H1 (cell line): ENCODE data around the gene DAPK1. TPM values are rescaled to one million over a fixed set of nuclear protein-coding genes. Genes with fewer than 3 reads are reported as not detected.

Experiments
- polyA plus RNA-seq, 7 experiments: library from polyadenylated mRNA; depleted of rRNA in 3 of 7; stranded (reverse) in 5 of 7; unstranded in 2 of 7; fragments of >200 nt in 5 of 7; fragments of 200-250 nt in 2 of 7; gene quantifications; 1 replicate in 5 of 7; 2 replicates in 1 of 7; 4 replicates in 1 of 7; pipeline versions ENCODE4 v1.2.1 to v1.2.3, GENCODE V29; 2011 to 2013; ENCODE audit warnings: missing spikeins in 2 of 7, mixed read lengths in 2 of 7
- total RNA-seq: library from RNA; stranded (reverse); fragmentation: NEBNext Ultra II Directional; extraction: Animal tissue kit (Norgen Biotek cat#: 25700); gene quantifications from 2 replicates; pipeline ENCODE4 v1.2.1, GENCODE V29; 2021
- TF ChIP-seq, protein P1 (sequence below): fragments of 300-600 bp; sonication (generic); IDR thresholded peaks from 2 replicates; pipeline ENCODE4 v1.7.1; 2012; ENCODE audit warnings: low read length, moderate library complexity, mild to moderate bottlenecking, inconsistent platforms; ENCODE audit not compliant: insufficient replicate concordance
- TF ChIP-seq, protein P2 (sequence below): IDR thresholded peaks from 2 replicates; pipeline ENCODE4 v1.6.1; 2012; ENCODE audit warnings: inconsistent platforms

The DAPK1 gene
- total and polyA plus RNA-seq, 2 of the 8 experiments (the other 6 are each of a cell fraction or from before 2014, with no cell fraction given), result 62.4 to 131 TPM

DNA sequence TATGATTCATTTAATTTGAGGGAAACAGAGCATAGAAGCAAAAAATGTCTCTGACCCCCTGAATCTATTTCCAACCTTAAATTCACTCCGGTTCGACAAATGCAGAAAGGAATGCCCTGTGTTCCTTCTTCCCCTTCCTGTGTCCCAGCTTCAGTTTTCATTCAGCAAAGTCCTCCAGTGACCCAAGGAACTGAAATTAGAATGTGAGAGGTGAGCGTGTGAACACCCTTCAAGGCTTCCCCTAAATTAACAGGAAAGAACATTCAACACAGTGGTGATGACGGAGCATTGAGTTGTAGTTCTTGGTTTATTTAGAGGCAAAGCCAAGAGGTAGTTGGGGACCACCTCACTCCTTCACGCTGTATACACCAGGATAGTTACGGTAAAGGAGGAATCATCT, 130.7 kb downstream of the DAPK1 start (continued):
- TF ChIP-seq, protein P1, sequence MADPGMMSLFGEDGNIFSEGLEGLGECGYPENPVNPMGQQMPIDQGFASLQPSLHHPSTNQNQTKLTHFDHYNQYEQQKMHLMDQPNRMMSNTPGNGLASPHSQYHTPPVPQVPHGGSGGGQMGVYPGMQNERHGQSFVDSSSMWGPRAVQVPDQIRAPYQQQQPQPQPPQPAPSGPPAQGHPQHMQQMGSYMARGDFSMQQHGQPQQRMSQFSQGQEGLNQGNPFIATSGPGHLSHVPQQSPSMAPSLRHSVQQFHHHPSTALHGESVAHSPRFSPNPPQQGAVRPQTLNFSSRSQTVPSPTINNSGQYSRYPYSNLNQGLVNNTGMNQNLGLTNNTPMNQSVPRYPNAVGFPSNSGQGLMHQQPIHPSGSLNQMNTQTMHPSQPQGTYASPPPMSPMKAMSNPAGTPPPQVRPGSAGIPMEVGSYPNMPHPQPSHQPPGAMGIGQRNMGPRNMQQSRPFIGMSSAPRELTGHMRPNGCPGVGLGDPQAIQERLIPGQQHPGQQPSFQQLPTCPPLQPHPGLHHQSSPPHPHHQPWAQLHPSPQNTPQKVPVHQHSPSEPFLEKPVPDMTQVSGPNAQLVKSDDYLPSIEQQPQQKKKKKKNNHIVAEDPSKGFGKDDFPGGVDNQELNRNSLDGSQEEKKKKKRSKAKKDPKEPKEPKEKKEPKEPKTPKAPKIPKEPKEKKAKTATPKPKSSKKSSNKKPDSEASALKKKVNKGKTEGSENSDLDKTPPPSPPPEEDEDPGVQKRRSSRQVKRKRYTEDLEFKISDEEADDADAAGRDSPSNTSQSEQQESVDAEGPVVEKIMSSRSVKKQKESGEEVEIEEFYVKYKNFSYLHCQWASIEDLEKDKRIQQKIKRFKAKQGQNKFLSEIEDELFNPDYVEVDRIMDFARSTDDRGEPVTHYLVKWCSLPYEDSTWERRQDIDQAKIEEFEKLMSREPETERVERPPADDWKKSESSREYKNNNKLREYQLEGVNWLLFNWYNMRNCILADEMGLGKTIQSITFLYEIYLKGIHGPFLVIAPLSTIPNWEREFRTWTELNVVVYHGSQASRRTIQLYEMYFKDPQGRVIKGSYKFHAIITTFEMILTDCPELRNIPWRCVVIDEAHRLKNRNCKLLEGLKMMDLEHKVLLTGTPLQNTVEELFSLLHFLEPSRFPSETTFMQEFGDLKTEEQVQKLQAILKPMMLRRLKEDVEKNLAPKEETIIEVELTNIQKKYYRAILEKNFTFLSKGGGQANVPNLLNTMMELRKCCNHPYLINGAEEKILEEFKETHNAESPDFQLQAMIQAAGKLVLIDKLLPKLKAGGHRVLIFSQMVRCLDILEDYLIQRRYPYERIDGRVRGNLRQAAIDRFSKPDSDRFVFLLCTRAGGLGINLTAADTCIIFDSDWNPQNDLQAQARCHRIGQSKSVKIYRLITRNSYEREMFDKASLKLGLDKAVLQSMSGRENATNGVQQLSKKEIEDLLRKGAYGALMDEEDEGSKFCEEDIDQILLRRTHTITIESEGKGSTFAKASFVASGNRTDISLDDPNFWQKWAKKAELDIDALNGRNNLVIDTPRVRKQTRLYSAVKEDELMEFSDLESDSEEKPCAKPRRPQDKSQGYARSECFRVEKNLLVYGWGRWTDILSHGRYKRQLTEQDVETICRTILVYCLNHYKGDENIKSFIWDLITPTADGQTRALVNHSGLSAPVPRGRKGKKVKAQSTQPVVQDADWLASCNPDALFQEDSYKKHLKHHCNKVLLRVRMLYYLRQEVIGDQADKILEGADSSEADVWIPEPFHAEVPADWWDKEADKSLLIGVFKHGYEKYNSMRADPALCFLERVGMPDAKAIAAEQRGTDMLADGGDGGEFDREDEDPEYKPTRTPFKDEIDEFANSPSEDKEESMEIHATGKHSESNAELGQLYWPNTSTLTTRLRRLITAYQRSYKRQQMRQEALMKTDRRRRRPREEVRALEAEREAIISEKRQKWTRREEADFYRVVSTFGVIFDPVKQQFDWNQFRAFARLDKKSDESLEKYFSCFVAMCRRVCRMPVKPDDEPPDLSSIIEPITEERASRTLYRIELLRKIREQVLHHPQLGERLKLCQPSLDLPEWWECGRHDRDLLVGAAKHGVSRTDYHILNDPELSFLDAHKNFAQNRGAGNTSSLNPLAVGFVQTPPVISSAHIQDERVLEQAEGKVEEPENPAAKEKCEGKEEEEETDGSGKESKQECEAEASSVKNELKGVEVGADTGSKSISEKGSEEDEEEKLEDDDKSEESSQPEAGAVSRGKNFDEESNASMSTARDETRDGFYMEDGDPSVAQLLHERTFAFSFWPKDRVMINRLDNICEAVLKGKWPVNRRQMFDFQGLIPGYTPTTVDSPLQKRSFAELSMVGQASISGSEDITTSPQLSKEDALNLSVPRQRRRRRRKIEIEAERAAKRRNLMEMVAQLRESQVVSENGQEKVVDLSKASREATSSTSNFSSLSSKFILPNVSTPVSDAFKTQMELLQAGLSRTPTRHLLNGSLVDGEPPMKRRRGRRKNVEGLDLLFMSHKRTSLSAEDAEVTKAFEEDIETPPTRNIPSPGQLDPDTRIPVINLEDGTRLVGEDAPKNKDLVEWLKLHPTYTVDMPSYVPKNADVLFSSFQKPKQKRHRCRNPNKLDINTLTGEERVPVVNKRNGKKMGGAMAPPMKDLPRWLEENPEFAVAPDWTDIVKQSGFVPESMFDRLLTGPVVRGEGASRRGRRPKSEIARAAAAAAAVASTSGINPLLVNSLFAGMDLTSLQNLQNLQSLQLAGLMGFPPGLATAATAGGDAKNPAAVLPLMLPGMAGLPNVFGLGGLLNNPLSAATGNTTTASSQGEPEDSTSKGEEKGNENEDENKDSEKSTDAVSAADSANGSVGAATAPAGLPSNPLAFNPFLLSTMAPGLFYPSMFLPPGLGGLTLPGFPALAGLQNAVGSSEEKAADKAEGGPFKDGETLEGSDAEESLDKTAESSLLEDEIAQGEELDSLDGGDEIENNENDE, result no peak
- TF ChIP-seq, protein P2, sequence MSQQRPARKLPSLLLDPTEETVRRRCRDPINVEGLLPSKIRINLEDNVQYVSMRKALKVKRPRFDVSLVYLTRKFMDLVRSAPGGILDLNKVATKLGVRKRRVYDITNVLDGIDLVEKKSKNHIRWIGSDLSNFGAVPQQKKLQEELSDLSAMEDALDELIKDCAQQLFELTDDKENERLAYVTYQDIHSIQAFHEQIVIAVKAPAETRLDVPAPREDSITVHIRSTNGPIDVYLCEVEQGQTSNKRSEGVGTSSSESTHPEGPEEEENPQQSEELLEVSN, result no peak
